GM06990 (cell line): ENCODE measurements around the gene LRRC46.

Experiments used
- DNase-seq: peaks from one replicate; pipeline ENCODE4 v3.0.0-alpha.2; 2011; ENCODE audit not compliant: insufficient read length; ENCODE audit errors: extremely low read depth
- H3K27me3 ChIP-seq: replicated peaks from 2 replicates; pipeline ENCODE4 v1.6.0; 2011; ENCODE audit warnings: low read length; ENCODE audit not compliant: control insufficient read depth, insufficient read depth
- H3K36me3 ChIP-seq: 2 replicates; pipeline ENCODE4 v1.5.1; 2011; ENCODE audit warnings: low read length; ENCODE audit not compliant: control insufficient read depth, insufficient read depth
- H3K4me3 ChIP-seq: replicated peaks from 2 replicates; pipeline ENCODE4 v1.5.1; 2011; ENCODE audit warnings: low read depth, mild to moderate bottlenecking, control low read depth, low read length
- CTCF ChIP-seq: IDR thresholded peaks from 2 replicates; pipeline ENCODE4 v1.5.1; 2011; ENCODE audit warnings: low read length, control low read depth, mild to moderate bottlenecking, inconsistent platforms; ENCODE audit not compliant: insufficient read depth, poor library complexity, severe bottlenecking

The LRRC46 gene

GRCh38 chr17:47848198-47848513 is 16.7 kb downstream of the LRRC46 start:
- no peak for TF ChIP-seq CTCF
- no peak for DNase-seq
- H3K4me3 ChIP-seq: no peak overlapping the region
- H3K27me3 ChIP-seq: peaks cover 5% of the 10 kb centered on the region
- no peaks in the 10 kb centered on the region for H3K36me3 ChIP-seq

- no peaks in the 10 kb centered on the region for H3K36me3 ChIP-seq
- TF ChIP-seq CTCF: no peak
- H3K4me3 ChIP-seq: no peak overlapping the region
- peaks cover 8% of the 10 kb centered on the region for H3K27me3 ChIP-seq
- DNase-seq: no peak
These were observed 18.9 kb downstream of the LRRC46 start for GRCh38 chr17:47850373-47850691.

DNA sequence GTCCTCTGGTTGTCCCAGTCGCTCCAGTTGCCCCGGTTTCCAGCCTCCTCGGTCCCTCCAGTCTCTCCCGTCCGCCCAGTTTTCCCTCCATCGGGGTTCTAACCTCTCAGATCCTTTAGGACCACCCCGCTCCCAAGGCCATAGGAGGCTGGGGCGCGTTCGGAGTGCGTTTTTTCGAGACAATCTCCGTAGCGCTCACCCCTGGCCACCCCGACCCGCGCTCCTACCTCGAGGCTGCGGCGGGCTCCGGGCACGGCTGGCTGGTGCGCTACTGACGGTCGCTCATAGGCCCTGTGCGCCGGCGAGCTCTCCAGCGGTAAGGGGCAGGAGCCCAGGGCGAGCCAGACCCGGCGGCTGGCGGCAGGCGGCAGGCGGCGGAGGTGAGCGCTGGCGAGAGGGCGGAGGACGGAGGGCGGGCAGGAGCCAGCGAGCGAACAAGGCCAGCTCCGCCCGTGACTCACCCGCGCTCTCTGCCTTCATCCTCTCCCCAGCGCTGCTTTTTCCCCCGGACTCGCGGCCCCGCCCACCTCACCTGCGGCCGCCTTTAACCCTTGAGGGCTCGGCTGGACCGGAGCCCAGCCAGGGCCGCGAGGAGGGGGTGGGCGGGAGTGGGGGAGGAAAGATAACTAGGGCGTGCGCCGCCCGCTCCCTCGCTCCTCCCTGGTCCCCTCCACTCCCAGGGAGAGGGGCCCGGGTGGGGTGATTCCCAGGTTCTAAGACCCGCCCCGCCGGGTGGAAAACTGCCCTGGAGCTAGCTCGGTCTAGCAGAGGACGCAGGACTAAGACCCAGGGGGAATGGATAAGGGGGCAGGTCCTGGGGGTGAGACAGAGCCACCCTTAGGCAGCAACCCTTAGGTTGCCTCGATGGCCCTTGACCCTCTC is 19.5 kb downstream of the LRRC46 start, which contains the start of gene SP6:
Gene SP6, minus strand, starts transcription at position 472 of the 882 bp plus-strand sequence. CDS start 2,734 bp downstream, outside the sequence.
- no peak for TF ChIP-seq CTCF
- Histone ChIP-seq H3K27me3 (peaks cover 8% of the 10 kb centered on the region), H3K36me3 (no peaks in the 10 kb centered on the region), H3K4me3 (no peak within 1 kb of the TSS)
- no peak for DNase-seq

- Histone ChIP-seq H3K27me3 (peaks cover 8% of the 10 kb centered on the region), H3K36me3 (no peaks in the 10 kb centered on the region)
- TF ChIP-seq CTCF: no peak
These were observed 20.3 kb downstream of the LRRC46 start for GRCh38 chr17:47851764-47852112.

DNA sequence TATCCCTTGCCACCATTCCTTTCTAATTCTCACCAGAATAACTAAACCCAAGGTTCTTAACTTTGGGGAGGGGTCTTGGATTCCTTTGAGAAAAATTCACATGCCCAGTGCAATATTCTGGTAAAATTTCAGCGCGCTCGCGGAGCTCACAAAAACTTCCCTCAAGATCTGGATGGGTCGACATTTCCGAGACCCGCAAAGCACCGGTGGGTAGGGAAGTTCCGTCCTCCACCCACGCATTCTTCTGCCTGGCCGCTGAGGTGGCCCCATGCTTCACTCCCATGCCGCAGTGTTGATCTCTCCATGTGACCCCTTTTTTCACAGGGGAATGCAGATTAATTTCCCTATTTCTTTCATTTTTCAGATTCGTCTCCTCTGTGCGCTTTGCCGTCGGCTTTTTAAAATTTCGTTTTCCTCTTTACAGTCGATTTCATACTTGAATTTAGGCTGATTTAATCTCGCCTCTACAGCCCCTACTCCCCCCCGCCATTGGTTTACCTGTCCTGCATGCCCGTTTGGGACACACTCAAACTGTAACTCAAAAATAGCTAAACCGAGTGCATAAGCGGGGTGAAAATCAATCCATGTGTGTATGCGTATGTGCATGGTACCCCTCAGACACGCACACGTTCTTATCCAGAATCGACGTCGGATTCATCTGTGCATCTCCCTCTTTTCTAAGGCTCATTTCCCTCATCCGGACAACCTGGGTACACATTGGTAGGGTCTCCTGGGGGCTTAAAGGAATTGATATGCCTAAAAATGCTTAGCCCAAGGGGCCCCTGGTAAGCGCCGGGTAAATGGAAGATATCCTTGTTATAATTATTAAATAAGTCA is 20.9 kb downstream of the LRRC46 start:
- Histone ChIP-seq H3K36me3 (no peaks in the 10 kb centered on the region), H3K4me3 (no peak overlapping the region), H3K27me3 (peaks cover 8% of the 10 kb centered on the region)
- no peak for TF ChIP-seq CTCF
- no peak for DNase-seq

More at GRCh38 chr17:47851764-47852112, 20.3 kb downstream of the LRRC46 start:
- no peak for DNase-seq
- no peak overlapping the region for H3K4me3 ChIP-seq
